HL-60 (cell line): ENCODE measurements around the gene OR52A1.
"Not testable (repeated sequence)": the region's sequence is repeated elsewhere in the genome, so short reads cannot be mapped to it uniquely, and the experiment has no call there.

ENCODE experiments used
- DNase-seq, 2 experiments: peaks; one replicate each; pipeline ENCODE4 v3.0.0-alpha.2; 2010 to 2020; ENCODE audit warnings: low read depth in 1 of 2, low spot score in 1 of 2
- H3K27ac ChIP-seq: fragments of 250-450 bp; sonication (Bioruptor Pico); replicated peaks from 2 replicates; pipeline ENCODE4 v1.5.1; 2020; ENCODE audit warnings: mild to moderate bottlenecking, moderate library complexity
- H3K27me3 ChIP-seq: fragments of 250-450 bp; sonication (Bioruptor Pico); 2 replicates; pipeline ENCODE4 v1.5.1; 2021; ENCODE audit warnings: mild to moderate bottlenecking, moderate library complexity; ENCODE audit not compliant: insufficient read depth, poor library complexity, severe bottlenecking
- H3K4me3 ChIP-seq: replicated peaks from 2 replicates; pipeline ENCODE4 v1.5.1; 2011; ENCODE audit warnings: mild to moderate bottlenecking, control low read depth, low read length; ENCODE audit not compliant: insufficient read depth
- CTCF ChIP-seq: IDR thresholded peaks from one replicate; pipeline ENCODE4 v1.5.1; 2011; ENCODE audit warnings: low read length, control low read depth, inconsistent platforms; ENCODE audit not compliant: insufficient read depth
- GABPA ChIP-seq: IDR thresholded peaks from 2 replicates; pipeline ENCODE4 v1.6.1; 2012; ENCODE audit warnings: low read depth
- POLR2AphosphoS5 ChIP-seq: IDR thresholded peaks from 2 replicates; pipeline ENCODE4 v1.6.1; 2012; ENCODE audit warnings: low read depth
- REST ChIP-seq: IDR thresholded peaks from 2 replicates; pipeline ENCODE4 v1.6.1; 2012; ENCODE audit warnings: low read depth; ENCODE audit not compliant: insufficient replicate concordance
- SPI1 ChIP-seq: IDR thresholded peaks from 2 replicates; pipeline ENCODE4 v1.6.1; 2012; ENCODE audit warnings: low read depth, mild to moderate bottlenecking, borderline replicate concordance

The OR52A1 gene

GRCh38 chr11:5178046-5178837 lies 23.7 kb upstream of the OR52A1 start:
- no peak for DNase-seq
- H3K27me3 ChIP-seq: no peaks in the 10 kb centered on the region
- TF ChIP-seq CTCF (no peak), GABPA (no peak), SPI1 (no peak), POLR2AphosphoS5 (no peak), REST (no peak)
- H3K27ac ChIP-seq: no peak overlapping the region
- no peak overlapping the region for H3K4me3 ChIP-seq

- Histone ChIP-seq H3K4me3 (no peak overlapping the region), H3K27me3 (no peaks in the 10 kb centered on the region), H3K27ac (no peak overlapping the region)
- DNase-seq: no peak
- TF ChIP-seq SPI1: no peak
- no peak for TF ChIP-seq CTCF
- TF ChIP-seq POLR2AphosphoS5: no peak
- TF ChIP-seq GABPA: no peak
- no peak for TF ChIP-seq REST
These were observed 20.4 kb upstream of the OR52A1 start for GRCh38 chr11:5174934-5175333.

GRCh38 chr11:5171856-5172255 lies 17.3 kb upstream of the OR52A1 start:
- TF ChIP-seq REST: no peak
- no peak for TF ChIP-seq POLR2AphosphoS5
- no peak for DNase-seq
- H3K27ac ChIP-seq: no peak overlapping the region
- H3K27me3 ChIP-seq: no peaks in the 10 kb centered on the region
- H3K4me3 ChIP-seq: no peak overlapping the region

GRCh38 chr11:5165898-5166297 lies 11.3 kb upstream of the OR52A1 start:
- H3K27me3 ChIP-seq, H3K4me3 ChIP-seq, H3K27ac ChIP-seq, DNase-seq: not testable (repeated sequence)

GRCh38 chr11:5164807-5165206 lies 10.2 kb upstream of the OR52A1 start:
- H3K4me3 ChIP-seq, H3K27me3 ChIP-seq, H3K27ac ChIP-seq, DNase-seq: not testable (repeated sequence)

- not testable (repeated sequence) for DNase-seq, H3K4me3 ChIP-seq, H3K27me3 ChIP-seq, H3K27ac ChIP-seq
These were observed 6.5 kb upstream of the OR52A1 start for GRCh38 chr11:5161045-5161444.

GRCh38 chr11:5160217-5160616 lies 5.7 kb upstream of the OR52A1 start:
- H3K4me3 ChIP-seq, H3K27ac ChIP-seq, H3K27me3 ChIP-seq, DNase-seq: not testable (repeated sequence)
